Glutamatergic neuron (in vitro differentiated cells): ENCODE data around the gene FRAS1. TPM values are rescaled to one million over a fixed set of nuclear protein-coding genes. Genes with fewer than 3 reads are reported as not detected.

Experiments
- DNase-seq: peaks from one replicate; pipeline ENCODE4 v3.0.0; 2022
- H3K27ac Mint-ChIP-seq: one replicate; pipeline ENCODE4 v1.8.0; 2020; ENCODE audit warnings: mild to moderate bottlenecking, mixed read lengths, inconsistent platforms; ENCODE audit not compliant: unreplicated experiment
- H3K27me3 Mint-ChIP-seq: one replicate; pipeline ENCODE4 v1.8.0; 2020; ENCODE audit warnings: mild to moderate bottlenecking, moderate library complexity, mixed read lengths, inconsistent platforms; ENCODE audit not compliant: unreplicated experiment
- H3K36me3 Mint-ChIP-seq: one replicate; pipeline ENCODE4 v1.8.0; 2020; ENCODE audit warnings: mild to moderate bottlenecking, mixed read lengths, inconsistent platforms; ENCODE audit not compliant: unreplicated experiment
- H3K4me1 Mint-ChIP-seq: one replicate; pipeline ENCODE4 v1.8.0; 2020; ENCODE audit warnings: mild to moderate bottlenecking, low read depth, mixed read lengths, inconsistent platforms; ENCODE audit not compliant: unreplicated experiment
- H3K4me3 Mint-ChIP-seq: one replicate; pipeline ENCODE4 v1.8.0; 2020; ENCODE audit warnings: mild to moderate bottlenecking, mixed read lengths, inconsistent platforms; ENCODE audit not compliant: unreplicated experiment
- H3K9me3 Mint-ChIP-seq: one replicate; pipeline ENCODE4 v1.8.0; 2020; ENCODE audit warnings: mild to moderate bottlenecking, moderate library complexity, mixed read lengths, inconsistent platforms; ENCODE audit not compliant: unreplicated experiment
- CTCF ChIP-seq: fragments of 200-600 bp; sonication (generic); IDR thresholded peaks from one replicate; pipeline ENCODE4 v1.5.0; 2021; ENCODE audit not compliant: partially characterized antibody, unreplicated experiment
- total RNA-seq: library from RNA; stranded (reverse); fragmentation: NEBNext Ultra II Directional; extraction: Animal tissue kit (Norgen Biotek cat#: 25700); gene quantifications from one replicate; pipeline ENCODE4 v1.2.1, GENCODE V29; 2021; ENCODE audit not compliant: unreplicated experiment

FRAS1 gene
- total RNA-seq, 1 donor from 2014 or later, result 18.7 TPM

GRCh38 chr4:78532046-78532445 lies 474.9 kb downstream of the FRAS1 start:
- no peaks in the 10 kb centered on the region for H3K36me3 Mint-ChIP-seq
- no peak for DNase-seq
- no peak for TF ChIP-seq CTCF
- H3K9me3 Mint-ChIP-seq, result no peaks in the 10 kb centered on the region
- no peak overlapping the region for H3K4me3 Mint-ChIP-seq
- H3K27ac Mint-ChIP-seq, result no peak overlapping the region
- no peaks in the 10 kb centered on the region for H3K4me1 Mint-ChIP-seq
- no peaks in the 10 kb centered on the region for H3K27me3 Mint-ChIP-seq

GRCh38 chr4:78533854-78534253 lies 476.7 kb downstream of the FRAS1 start:
- no peaks in the 10 kb centered on the region for H3K36me3 Mint-ChIP-seq
- H3K4me1 Mint-ChIP-seq, result no peaks in the 10 kb centered on the region
- TF ChIP-seq CTCF, result no peak
- H3K4me3 Mint-ChIP-seq, result no peak overlapping the region
- no peak for DNase-seq
- H3K27ac Mint-ChIP-seq, result no peak overlapping the region
- no peaks in the 10 kb centered on the region for H3K27me3 Mint-ChIP-seq
- no peaks in the 10 kb centered on the region for H3K9me3 Mint-ChIP-seq

- Mint-ChIP-seq H3K4me1 (no peaks in the 10 kb centered on the region), H3K9me3 (no peaks in the 10 kb centered on the region), H3K27ac (no peak overlapping the region), H3K36me3 (no peaks in the 10 kb centered on the region), H3K4me3 (no peak overlapping the region), H3K27me3 (no peaks in the 10 kb centered on the region)
- no peak for DNase-seq
- no peak for TF ChIP-seq CTCF
These were observed 477.3 kb downstream of the FRAS1 start for GRCh38 chr4:78534286-78534955.

- Mint-ChIP-seq H3K4me3 (no peak overlapping the region), H3K4me1 (no peaks in the 10 kb centered on the region), H3K27me3 (no peaks in the 10 kb centered on the region), H3K27ac (no peak overlapping the region), H3K36me3 (peaks cover 10% of the 10 kb centered on the region), H3K9me3 (no peaks in the 10 kb centered on the region)
- TF ChIP-seq CTCF, result no peak
- DNase-seq, result no peak
These were observed 485.2 kb downstream of the FRAS1 start for GRCh38 chr4:78542373-78542772.

GRCh38 chr4:78543424-78544125 lies 486.5 kb downstream of the FRAS1 start:
- no peaks in the 10 kb centered on the region for H3K27me3 Mint-ChIP-seq
- no peak overlapping the region for H3K27ac Mint-ChIP-seq
- TF ChIP-seq CTCF, result no peak
- H3K4me3 Mint-ChIP-seq, result no peak overlapping the region
- H3K9me3 Mint-ChIP-seq, result no peaks in the 10 kb centered on the region
- H3K4me1 Mint-ChIP-seq, result no peaks in the 10 kb centered on the region
- H3K36me3 Mint-ChIP-seq, result peaks cover 10% of the 10 kb centered on the region
- no peak for DNase-seq
